GM20000 (cell line): ENCODE data around the gene PXDN.

Source experiments
- DNase-seq: peaks from one replicate; pipeline ENCODE4 v3.0.0; 2012; ENCODE audit warnings: low spot score
- TF ChIP-seq, protein P1 (sequence below): IDR thresholded peaks from 2 replicates; pipeline ENCODE4 v1.5.1; 2012; ENCODE audit warnings: mild to moderate bottlenecking, control low read depth; ENCODE audit errors: extremely low read depth, missing control alignments

Gene PXDN

GRCh38 chr2:1697601-1698000 is 46.7 kb downstream of the PXDN start:
- TF ChIP-seq, protein P1, sequence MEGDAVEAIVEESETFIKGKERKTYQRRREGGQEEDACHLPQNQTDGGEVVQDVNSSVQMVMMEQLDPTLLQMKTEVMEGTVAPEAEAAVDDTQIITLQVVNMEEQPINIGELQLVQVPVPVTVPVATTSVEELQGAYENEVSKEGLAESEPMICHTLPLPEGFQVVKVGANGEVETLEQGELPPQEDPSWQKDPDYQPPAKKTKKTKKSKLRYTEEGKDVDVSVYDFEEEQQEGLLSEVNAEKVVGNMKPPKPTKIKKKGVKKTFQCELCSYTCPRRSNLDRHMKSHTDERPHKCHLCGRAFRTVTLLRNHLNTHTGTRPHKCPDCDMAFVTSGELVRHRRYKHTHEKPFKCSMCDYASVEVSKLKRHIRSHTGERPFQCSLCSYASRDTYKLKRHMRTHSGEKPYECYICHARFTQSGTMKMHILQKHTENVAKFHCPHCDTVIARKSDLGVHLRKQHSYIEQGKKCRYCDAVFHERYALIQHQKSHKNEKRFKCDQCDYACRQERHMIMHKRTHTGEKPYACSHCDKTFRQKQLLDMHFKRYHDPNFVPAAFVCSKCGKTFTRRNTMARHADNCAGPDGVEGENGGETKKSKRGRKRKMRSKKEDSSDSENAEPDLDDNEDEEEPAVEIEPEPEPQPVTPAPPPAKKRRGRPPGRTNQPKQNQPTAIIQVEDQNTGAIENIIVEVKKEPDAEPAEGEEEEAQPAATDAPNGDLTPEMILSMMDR, result no peak
- no peak for DNase-seq

- DNase-seq, result no peak
- TF ChIP-seq, protein P1, result no peak
Measured at GRCh38 chr2:1696472-1696871, 47.8 kb downstream of the PXDN start.

- TF ChIP-seq, protein P1, result no peak
- no peak for DNase-seq
Measured at GRCh38 chr2:1694371-1695271, 49.7 kb downstream of the PXDN start.

DNA sequence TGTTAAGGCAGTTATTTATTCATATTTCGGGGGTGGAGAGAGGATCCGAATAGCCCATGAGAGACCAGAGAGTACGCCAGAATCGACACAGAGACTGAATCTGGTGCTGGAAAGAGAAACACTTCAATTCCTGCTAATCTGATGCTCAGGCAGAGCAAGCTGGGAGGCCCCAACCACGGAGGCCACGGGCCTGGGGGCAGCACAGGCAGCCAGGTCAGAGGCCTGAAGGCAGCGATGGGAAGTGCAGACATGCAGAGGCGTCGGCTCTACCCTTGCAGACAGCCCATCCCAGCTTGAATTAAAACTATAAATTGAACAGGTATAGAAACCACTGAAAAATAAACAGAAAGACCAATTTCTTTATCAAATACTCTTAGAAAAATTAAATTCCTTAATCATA is 50.6 kb downstream of the PXDN start:
- TF ChIP-seq, protein P1, result no peak

GRCh38 chr2:1692342-1692741 is 52.0 kb downstream of the PXDN start:
- DNase-seq, result no peak
- TF ChIP-seq, protein P1, result no peak

More for the DNA sequence above, 50.6 kb downstream of the PXDN start:
- no peak for DNase-seq

- DNase-seq, result no peak
- TF ChIP-seq, protein P1, result no peak
Measured at GRCh38 chr2:1691366-1691765, 52.9 kb downstream of the PXDN start.

DNA sequence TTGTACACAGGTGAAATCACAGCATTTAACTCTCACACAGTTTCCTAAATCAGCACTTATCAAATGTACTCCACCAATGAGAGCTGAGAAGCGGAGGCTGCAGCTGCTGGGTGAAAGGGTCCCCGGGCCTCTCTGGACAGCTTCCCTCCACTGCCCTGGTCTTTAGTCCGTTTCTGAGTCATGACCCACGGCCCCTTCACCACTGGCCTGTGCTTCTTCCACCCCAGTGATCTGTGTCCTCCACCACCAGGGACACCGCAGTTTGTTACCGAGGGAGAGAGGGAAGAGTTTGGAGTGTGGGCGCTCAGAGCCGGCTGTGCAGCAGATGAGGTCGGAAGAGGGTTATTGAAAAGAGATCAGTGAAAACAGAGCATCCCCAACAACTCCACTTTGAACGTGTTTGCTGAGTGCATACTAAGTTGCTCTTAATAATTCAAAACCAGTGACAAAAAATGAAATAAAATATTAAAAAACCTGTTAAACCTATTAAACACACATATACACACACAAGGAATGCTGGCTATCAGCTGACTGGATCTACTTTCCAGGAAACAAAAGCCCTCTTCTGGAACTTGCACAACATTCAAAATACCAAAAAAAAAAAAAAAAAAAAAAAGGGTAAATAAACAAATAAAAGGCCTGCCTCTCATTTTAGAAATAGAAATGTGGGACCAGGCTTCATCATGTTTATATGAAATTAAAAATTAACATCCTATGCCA is 54.1 kb downstream of the PXDN start:
- TF ChIP-seq, protein P1, result no peak
- no peak for DNase-seq
